ENCODE results near the gene PRKN. TPM values are rescaled to one million over a fixed set of nuclear protein-coding genes. Genes with fewer than 3 reads are reported as not detected.
A peak's percentile ranks its signal among the peaks of the same experiment; 100 is the strongest.

The PRKN gene
- total and polyA plus RNA-seq, 2 experiments from 2014 or later, result 1.2 to 2.3 TPM

DNA sequence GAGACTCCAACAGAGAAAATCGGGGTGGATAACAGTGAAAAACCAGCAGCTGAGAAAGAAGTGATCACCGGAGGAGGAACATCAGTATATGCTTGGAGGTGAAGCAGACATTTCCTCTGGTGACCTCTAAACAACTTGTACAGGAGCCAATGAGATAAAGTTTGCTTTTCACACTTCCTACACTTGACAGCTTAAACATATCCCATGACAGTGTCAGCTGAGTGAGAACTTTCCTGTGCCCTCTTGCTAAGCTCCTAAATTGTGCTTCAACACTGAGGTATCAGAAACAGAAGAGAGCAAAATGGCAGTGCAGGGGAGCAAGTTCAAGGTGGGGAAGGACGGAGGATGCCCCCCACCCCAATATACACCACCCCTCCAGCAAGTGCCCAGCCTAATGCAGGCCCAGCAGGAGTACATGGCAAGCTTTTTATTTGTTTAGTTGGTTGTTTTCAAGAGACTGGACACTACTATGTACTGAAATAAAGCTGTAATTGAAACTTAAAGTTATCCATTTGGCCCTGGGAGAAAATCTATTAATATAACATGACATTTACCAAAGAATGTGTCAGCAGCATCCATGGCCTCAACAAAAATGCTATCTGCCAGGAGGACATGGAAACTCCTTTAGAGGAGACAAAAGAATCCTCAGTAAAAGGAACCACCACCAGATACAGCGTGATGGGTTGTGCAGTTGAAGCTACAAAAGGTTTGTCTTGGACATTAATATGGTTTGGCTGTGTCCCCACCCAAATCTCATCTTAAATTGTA, 540.2 kb downstream of the PRKN start:
- Histone ChIP-seq H3K36me3 (ENCODE audit: low read depth) (no peaks in the 10 kb centered on the region), H3K9me2 (ENCODE audit: insufficient read depth) (no peaks in the 10 kb centered on the region), H4K20me1 (ENCODE audit: insufficient read depth) (no peaks in the 10 kb centered on the region), H2AFZ (no peak overlapping the region), H3K27me3 (replicated peaks; ENCODE audit: insufficient read depth) (no peaks in the 10 kb centered on the region), H3K9me3 (ENCODE audit: low read depth) (no peaks in the 10 kb centered on the region), H3F3A (ENCODE audit: insufficient read depth) (no peaks in the 10 kb centered on the region), H3K27ac (no peak overlapping the region), H3K79me2 (ENCODE audit: insufficient read depth) (no peaks in the 10 kb centered on the region), H3K4me2 (ENCODE audit: unreplicated experiment) (no peak overlapping the region), H3K9ac (no peak overlapping the region), H3K4me1 (ENCODE audit: insufficient read depth) (0 out of 2 replicates have a peak, but pooled peaks cover under 1% of the 10 kb centered on the region), H3K4me3 (no peak overlapping the region)
- no peak for TF ChIP-seq EZH2phosphoT487 (IDR thresholded peaks at IDR 0.05; ENCODE audit: insufficient read depth, low read depth)
- no peak for TF ChIP-seq EZH2 (IDR thresholded peaks at IDR 0.05; ENCODE audit: insufficient read depth, poor library complexity, severe bottlenecking)
- 55 to 62% methylated on average over 4 of the region's 4 CpGs for WGBS, 2 experiments (ENCODE audit: low coverage in 1 of 2, low lambda C conversion rate in 2 of 2, missing lambda C conversion rate in 2 of 2)
- in situ Hi-C loops (cut with MboI), result no loop called here
- DNase-seq, result no peak

DNA sequence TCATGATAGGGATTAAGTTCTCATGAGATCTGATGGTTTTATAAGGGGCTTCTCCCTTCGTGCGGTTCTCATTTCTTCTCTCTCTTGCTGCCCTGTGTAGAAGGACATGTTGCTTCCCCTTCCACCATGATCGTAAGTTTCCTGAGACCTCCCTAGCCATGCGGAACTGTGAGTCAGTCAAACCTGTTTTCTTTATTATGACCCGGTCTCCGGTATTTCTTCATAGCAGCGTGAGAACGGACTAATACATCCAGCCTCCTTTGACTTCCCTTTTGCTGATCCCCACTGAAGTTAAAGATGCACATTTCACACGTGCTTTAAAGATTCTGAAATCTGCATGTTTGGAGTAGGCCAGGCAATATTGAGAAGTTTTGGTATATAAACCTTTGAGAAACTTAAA, 543.1 kb downstream of the PRKN start:
- 88 to 89% methylated on average over 9 of the region's 9 CpGs for whole genome bisulfite sequencing, 2 experiments (ENCODE audit: low coverage in 1 of 2, low lambda C conversion rate in 2 of 2, missing lambda C conversion rate in 2 of 2)
- no peak overlapping the region for H2AFZ ChIP-seq
- H4K20me1 ChIP-seq (ENCODE audit: insufficient read depth), result no peaks in the 10 kb centered on the region

DNA sequence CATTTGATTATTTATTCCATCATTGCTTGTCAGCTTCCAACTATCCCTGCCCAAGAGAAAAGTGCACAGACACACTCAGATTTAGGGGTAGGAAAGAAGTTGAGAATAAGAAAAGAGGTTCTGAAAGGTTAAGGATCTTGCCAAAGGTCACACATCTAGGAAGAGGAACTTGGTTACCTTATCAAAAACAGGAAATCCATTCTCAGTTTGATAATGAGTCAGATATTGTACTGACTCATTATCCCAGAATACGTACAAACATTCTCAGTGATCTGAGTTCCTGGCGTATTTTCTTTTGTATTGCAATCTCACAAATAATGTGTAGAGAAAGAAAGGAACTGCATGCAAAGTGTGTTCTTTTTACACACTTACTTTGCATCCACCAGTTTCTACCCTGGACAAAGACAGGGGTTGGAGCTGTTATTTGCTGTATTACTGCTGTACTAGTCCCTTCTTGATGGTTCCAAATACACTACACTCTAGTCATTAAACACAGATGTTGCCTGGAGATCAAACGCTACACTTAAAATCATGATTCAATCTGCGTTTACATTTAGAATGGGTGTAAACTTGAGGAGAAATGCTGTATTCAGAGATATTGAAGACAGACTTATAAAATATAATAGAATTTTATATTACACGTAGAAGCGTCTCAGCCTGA, 545.7 kb downstream of the PRKN start:
- Histone ChIP-seq H3K4me1 (ENCODE audit: insufficient read depth) (peaks cover 6% of the 10 kb centered on the region; the same call in 1 of the 2 replicates), H4K20me1 (ENCODE audit: insufficient read depth) (no peaks in the 10 kb centered on the region), H3K79me2 (ENCODE audit: insufficient read depth) (no peaks in the 10 kb centered on the region), H3K36me3 (ENCODE audit: low read depth) (no peaks in the 10 kb centered on the region), H3K27me3 (replicated peaks; ENCODE audit: insufficient read depth) (no peaks in the 10 kb centered on the region), H3F3A (ENCODE audit: insufficient read depth) (no peaks in the 10 kb centered on the region), H3K9me2 (ENCODE audit: insufficient read depth) (no peaks in the 10 kb centered on the region), H3K9me3 (ENCODE audit: low read depth) (no peaks in the 10 kb centered on the region), H3K4me3 (no peak overlapping the region), H2AFZ (no peak overlapping the region), H3K4me2 (ENCODE audit: unreplicated experiment) (no peak overlapping the region), H3K27ac (no peak overlapping the region), H3K9ac (no peak overlapping the region)
- TF ChIP-seq EZH2phosphoT487 (IDR thresholded peaks at IDR 0.05; ENCODE audit: insufficient read depth, low read depth), result no peak
- no peak for TF ChIP-seq EZH2 (IDR thresholded peaks at IDR 0.05; ENCODE audit: insufficient read depth, poor library complexity, severe bottlenecking)
- peak; percentile 34 for DNase-seq
- in situ Hi-C loops (cut with MboI), result no loop called here
- 32 to 33% methylated on average over 6 of the region's 6 CpGs for WGBS, 2 experiments (ENCODE audit: low coverage in 1 of 2, low lambda C conversion rate in 2 of 2, missing lambda C conversion rate in 2 of 2)

More for the DNA sequence above, 543.1 kb downstream of the PRKN start:
- no peak for TF ChIP-seq EZH2phosphoT487 (IDR thresholded peaks at IDR 0.05; ENCODE audit: insufficient read depth, low read depth)
- TF ChIP-seq EZH2 (IDR thresholded peaks at IDR 0.05; ENCODE audit: insufficient read depth, poor library complexity, severe bottlenecking), result no peak
- Histone ChIP-seq H3K27me3 (replicated peaks; ENCODE audit: insufficient read depth) (no peaks in the 10 kb centered on the region), H3K9ac (no peak overlapping the region), H3K4me2 (ENCODE audit: unreplicated experiment) (no peak overlapping the region), H3K9me2 (ENCODE audit: insufficient read depth) (no peaks in the 10 kb centered on the region), H3K9me3 (ENCODE audit: low read depth) (no peaks in the 10 kb centered on the region), H3K4me1 (ENCODE audit: insufficient read depth) (peaks cover 6% of the 10 kb centered on the region; the same call in 1 of the 2 replicates), H3K4me3 (no peak overlapping the region), H3K79me2 (ENCODE audit: insufficient read depth) (no peaks in the 10 kb centered on the region), H3K36me3 (ENCODE audit: low read depth) (no peaks in the 10 kb centered on the region), H3K27ac (no peak overlapping the region), H3F3A (ENCODE audit: insufficient read depth) (no peaks in the 10 kb centered on the region)
- in situ Hi-C loops (cut with MboI), result no loop called here
- DNase-seq, result no peak

DNA sequence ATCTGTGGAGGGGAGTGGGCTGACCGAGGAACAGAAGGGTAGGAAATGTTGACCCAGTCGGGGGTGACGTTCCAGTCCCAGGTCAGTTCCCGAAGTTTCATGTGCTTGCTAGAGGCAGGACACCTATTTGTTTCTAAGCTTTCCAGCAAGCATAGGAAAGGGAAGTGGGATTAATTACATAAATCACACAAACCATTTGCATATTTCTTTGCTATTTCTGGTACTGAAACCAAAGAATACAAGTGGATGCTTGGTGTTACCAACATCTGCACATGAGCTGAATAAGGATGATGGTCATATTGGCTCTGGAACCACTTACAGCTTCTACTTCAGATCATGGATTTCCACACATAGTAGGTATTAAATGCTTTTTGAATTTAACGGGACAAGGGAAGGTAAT, 546.5 kb downstream of the PRKN start:
- H3K4me1 ChIP-seq (ENCODE audit: insufficient read depth), result peaks cover 6% of the 10 kb centered on the region; the same call in 1 of the 2 replicates
- no peak overlapping the region for H2AFZ ChIP-seq
- H3F3A ChIP-seq (ENCODE audit: insufficient read depth), result no peaks in the 10 kb centered on the region
- H3K9ac ChIP-seq, result no peak overlapping the region
- H3K4me3 ChIP-seq, result no peak overlapping the region
- no peak for DNase-seq
- no peak overlapping the region for H3K4me2 ChIP-seq (ENCODE audit: unreplicated experiment)
- TF ChIP-seq EZH2 (IDR thresholded peaks at IDR 0.05; ENCODE audit: insufficient read depth, poor library complexity, severe bottlenecking) (no peak), EZH2phosphoT487 (IDR thresholded peaks at IDR 0.05; ENCODE audit: insufficient read depth, low read depth) (no peak)
- H3K9me3 ChIP-seq (ENCODE audit: low read depth), result no peaks in the 10 kb centered on the region
- no peaks in the 10 kb centered on the region for H3K79me2 ChIP-seq (ENCODE audit: insufficient read depth)
- H4K20me1 ChIP-seq (ENCODE audit: insufficient read depth), result no peaks in the 10 kb centered on the region
- no peaks in the 10 kb centered on the region for H3K27me3 ChIP-seq (replicated peaks; ENCODE audit: insufficient read depth)
- no peaks in the 10 kb centered on the region for H3K36me3 ChIP-seq (ENCODE audit: low read depth)
- in situ Hi-C loops (cut with MboI), result no loop called here
- H3K9me2 ChIP-seq (ENCODE audit: insufficient read depth), result no peaks in the 10 kb centered on the region
- WGBS, 2 experiments (ENCODE audit: low coverage in 1 of 2, low lambda C conversion rate in 2 of 2, missing lambda C conversion rate in 2 of 2), result 92 to 93% methylated on average over 5 of the region's 5 CpGs
- no peak overlapping the region for H3K27ac ChIP-seq
